ENCODE data around the gene CFAP100.

The CFAP100 gene

GRCh38 chr3:126484662-126485061, 90.0 kb downstream of the CFAP100 start:
- DNase-seq = no peak

- DNase-seq = no peak
These were observed 90.6 kb downstream of the CFAP100 start for GRCh38 chr3:126485176-126485897.

GRCh38 chr3:126485956-126486355, 91.2 kb downstream of the CFAP100 start:
- DNase-seq = no peak
